Right lung (tissue), 10 donors: Measurements from ENCODE around the gene PRSS12. TPM values are rescaled to one million over a fixed set of nuclear protein-coding genes. Genes with fewer than 3 reads are reported as not detected.
"Not testable (repeated sequence)": the region's sequence is repeated elsewhere in the genome, so short reads cannot be mapped to it uniquely, and the experiment has no call there.

Experiments used
- DNase-seq, 2 donors: peaks; one replicate each; pipeline ENCODE4 v3.0.0-alpha.2; 2013
- long read RNA-seq, 8 donors: transcript quantifications; one replicate each; lab custom pipeline, GENCODE V29; 2026
- polyA plus RNA-seq, 5 donors: library from polyadenylated mRNA; unstranded; fragments of 120-200 nt; gene quantifications; one replicate each; pipeline versions ENCODE4 v1.2.1 to v1.2.3, GENCODE V29; 2013; ENCODE audit warnings: inconsistent platforms in 1 of 5, low replicate concordance in 1 of 5; ENCODE audit not compliant: insufficient read length in 5 of 5, insufficient read depth in 1 of 5

The PRSS12 gene, protein sequence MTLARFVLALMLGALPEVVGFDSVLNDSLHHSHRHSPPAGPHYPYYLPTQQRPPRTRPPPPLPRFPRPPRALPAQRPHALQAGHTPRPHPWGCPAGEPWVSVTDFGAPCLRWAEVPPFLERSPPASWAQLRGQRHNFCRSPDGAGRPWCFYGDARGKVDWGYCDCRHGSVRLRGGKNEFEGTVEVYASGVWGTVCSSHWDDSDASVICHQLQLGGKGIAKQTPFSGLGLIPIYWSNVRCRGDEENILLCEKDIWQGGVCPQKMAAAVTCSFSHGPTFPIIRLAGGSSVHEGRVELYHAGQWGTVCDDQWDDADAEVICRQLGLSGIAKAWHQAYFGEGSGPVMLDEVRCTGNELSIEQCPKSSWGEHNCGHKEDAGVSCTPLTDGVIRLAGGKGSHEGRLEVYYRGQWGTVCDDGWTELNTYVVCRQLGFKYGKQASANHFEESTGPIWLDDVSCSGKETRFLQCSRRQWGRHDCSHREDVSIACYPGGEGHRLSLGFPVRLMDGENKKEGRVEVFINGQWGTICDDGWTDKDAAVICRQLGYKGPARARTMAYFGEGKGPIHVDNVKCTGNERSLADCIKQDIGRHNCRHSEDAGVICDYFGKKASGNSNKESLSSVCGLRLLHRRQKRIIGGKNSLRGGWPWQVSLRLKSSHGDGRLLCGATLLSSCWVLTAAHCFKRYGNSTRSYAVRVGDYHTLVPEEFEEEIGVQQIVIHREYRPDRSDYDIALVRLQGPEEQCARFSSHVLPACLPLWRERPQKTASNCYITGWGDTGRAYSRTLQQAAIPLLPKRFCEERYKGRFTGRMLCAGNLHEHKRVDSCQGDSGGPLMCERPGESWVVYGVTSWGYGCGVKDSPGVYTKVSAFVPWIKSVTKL
- polyA plus RNA-seq = 10 to 100 TPM; 30.8 to 49.9 (median 47.4) TPM
- long read RNA-seq, donor 1, full-length matches to known transcripts = 5 of 5 reads
- long read RNA-seq, donor 1, partial matches to known transcripts = 0 of 5 reads
- long read RNA-seq, donor 1, other reads (novel, unspliced or antisense) = 0 of 5 reads
- long read RNA-seq, donor 2, full-length matches to known transcripts = 4 of 4 reads
- long read RNA-seq, donor 2, partial matches to known transcripts = 0 of 4 reads
- long read RNA-seq, donor 2, other reads (novel, unspliced or antisense) = 0 of 4 reads
- long read RNA-seq, donor 3, full-length matches to known transcripts = 2 of 2 reads
- long read RNA-seq, donor 3, partial matches to known transcripts = 0 of 2 reads
- long read RNA-seq, donor 3, other reads (novel, unspliced or antisense) = 0 of 2 reads
- long read RNA-seq, donor 4 = 0 reads
- long read RNA-seq, donor 5, full-length matches to known transcripts = 5 of 5 reads
- long read RNA-seq, donor 5, partial matches to known transcripts = 0 of 5 reads
- long read RNA-seq, donor 5, other reads (novel, unspliced or antisense) = 0 of 5 reads
- long read RNA-seq, donor 6, full-length matches to known transcripts = 4 of 4 reads
- long read RNA-seq, donor 6, partial matches to known transcripts = 0 of 4 reads
- long read RNA-seq, donor 6, other reads (novel, unspliced or antisense) = 0 of 4 reads
- long read RNA-seq, donor 7, full-length matches to known transcripts = 3 of 3 reads
- long read RNA-seq, donor 7, partial matches to known transcripts = 0 of 3 reads
- long read RNA-seq, donor 7, other reads (novel, unspliced or antisense) = 0 of 3 reads
- long read RNA-seq, donor 8, full-length matches to known transcripts = 1 of 1 reads
- long read RNA-seq, donor 8, partial matches to known transcripts = 0 of 1 reads
- long read RNA-seq, donor 8, other reads (novel, unspliced or antisense) = 0 of 1 reads

DNA sequence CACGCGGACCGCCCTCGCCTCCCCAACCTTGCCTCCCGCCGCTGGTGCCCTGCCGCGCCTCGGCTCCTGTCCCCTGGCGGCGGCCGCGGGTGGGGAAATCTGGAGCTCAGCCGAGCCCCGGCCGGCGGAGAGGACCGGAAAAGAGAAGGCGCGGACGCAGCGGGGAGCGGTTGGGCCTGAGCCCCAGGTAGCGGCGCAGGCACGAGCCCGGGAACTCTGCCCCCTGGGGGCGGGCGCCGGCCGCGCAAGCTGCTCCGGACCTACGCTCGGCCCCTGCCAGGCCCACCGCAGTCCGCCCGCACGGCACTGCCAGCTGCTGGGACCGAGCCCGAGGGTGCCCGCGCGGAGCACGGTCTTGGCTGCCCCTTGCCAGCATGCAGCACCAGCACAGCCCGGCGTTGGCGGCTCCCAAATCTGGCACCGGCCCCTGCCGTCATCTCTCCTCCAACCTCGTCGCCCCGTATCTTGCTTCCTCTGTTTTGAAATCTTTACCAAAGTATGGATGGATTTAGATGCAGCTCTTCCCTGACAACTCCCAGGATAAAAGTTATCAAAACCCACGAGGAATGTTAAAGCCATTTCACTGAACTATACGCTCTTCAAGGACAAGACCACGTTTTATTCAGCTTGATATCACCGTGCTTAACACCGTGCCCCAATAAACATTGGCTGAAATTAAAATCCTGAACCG is at the start of gene PRSS12:
Gene PRSS12, minus strand, starts transcription at position 161 of the 691 bp plus-strand sequence. CDS start 283 bp downstream, outside the sequence.
- peak; percentile 69 to 78 for DNase-seq

DNA sequence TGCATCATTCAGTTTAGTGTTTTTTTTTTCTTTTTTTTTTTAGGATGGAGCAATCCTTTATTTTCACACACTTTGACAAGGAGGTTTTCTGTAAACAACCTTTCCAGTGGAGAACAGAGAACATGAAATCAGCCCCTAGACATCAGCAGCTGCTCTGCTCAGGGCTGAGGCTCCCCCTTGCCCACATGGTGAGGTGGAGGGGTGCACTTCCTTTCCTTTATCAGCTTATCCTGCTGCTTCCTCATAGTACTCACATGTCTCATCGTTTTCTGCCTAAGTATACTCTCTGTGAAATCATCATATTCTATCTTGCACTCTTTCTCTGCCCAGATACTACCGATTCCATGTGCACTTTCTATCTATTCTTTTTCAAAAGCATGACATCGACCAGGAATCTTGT is 47.6 kb upstream of the PRSS12 start:
- no peak for DNase-seq

DNA sequence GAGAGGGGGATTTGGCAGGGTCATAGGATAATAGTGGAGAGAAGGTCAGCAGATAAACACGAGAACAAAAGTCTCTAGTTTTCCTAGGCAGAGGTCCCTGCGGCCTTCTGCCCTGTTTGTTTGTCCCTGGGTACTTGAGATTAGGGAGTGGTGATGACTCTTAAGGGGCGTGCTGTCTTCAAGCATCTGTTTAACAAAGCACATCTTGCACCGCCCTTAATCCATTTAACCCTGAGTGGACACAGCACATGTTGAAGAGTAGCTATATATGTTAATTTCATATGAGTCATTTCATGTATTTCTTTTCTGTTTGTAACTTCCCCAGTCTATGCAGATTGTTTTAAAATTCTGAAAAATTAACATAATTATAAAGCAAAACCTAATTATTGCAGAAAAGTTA is 47.1 kb upstream of the PRSS12 start:
- DNase-seq = not testable (repeated sequence)

DNA sequence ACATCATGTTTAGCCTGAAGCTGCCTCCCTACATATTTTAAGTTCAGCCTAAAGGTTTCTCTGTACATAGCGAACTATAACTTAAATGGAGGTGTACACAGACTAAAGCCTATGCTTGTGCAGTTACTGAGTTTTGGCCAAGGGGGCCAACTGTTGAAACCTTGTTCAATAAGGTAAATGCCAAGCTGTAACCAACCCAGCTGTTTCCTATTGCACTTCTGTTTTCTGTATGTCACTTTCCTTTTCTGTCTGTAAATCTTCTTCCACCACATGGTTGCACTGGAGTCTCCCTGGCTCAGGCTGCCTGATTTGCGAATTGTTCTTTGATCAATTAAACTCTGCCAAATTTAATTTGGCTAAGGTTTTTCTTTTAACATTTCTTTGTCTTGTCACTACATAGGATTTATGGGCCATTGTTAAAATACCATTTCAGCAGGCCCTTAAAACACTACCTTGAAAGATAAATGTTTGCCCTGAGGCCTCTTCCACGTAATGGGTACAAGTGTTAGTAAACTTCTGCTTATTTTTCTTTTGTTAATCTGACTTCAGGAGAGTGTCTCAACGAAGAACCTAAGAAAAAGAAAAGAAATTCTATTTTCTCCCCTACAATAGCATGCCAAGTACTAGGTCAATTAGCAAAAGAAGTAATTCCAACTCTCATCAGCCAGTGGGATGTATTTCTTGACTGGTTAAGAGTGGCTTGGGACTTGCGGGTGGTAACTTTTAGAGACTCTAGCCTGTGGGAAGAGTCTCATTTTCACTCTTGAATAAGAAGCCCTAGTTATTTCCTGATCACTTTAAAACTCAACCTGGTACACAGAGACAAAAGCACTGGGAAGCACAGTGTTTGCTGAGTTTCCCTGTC is 45.7 kb upstream of the PRSS12 start:
- no peak for DNase-seq

DNA sequence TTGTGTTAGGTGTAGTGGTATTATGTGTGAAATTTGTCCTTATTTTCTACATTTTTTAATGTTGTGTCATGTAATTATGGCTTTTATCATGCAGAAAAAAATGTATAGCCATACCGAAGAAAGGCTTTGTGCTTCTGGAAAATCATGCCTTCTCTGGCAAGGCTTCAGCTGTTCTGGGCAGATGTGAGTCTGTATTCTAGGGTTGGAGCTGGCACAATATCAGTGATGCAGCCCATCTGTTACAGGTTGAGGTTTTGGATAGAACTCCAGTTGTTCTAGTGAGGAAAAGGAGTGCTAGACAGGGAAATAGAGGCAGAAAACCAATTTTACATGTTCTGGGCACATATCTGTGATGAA is 44.8 kb upstream of the PRSS12 start:
- DNase-seq = no peak

DNA sequence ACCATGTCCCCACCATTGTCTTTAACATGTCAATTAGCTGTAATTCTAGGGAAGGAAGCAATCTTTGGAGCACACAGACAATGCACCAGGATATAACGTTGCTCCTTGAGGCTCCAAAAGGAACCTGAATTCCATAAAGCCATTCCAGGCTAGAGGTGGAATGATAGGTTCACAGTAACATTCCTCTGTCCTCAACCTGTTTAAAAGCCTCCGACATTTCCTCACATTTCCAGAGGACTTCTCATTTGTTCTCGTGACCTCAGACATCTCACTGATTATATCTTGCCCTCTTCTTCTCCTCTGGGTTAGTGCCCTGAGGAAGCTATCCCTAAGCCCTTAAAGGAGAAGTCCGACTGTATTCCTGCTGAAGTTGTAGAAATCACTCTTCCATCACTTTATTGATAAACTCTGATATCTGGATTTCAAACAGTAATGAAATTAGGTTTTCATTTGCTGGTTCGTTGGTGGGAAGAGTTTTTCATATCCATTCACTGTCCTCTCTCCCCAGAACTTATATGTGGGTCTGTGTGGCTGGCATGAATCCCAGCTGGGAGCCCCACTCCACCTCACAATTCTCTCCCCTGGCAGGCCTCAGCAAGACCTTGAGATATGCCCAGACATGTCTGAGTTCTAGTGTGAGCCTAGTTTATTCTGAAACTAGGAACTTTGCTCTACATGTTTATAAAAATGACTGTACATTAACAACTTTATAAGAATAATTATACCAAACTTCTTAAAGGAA is 44.2 kb upstream of the PRSS12 start:
- DNase-seq = no peak

DNA sequence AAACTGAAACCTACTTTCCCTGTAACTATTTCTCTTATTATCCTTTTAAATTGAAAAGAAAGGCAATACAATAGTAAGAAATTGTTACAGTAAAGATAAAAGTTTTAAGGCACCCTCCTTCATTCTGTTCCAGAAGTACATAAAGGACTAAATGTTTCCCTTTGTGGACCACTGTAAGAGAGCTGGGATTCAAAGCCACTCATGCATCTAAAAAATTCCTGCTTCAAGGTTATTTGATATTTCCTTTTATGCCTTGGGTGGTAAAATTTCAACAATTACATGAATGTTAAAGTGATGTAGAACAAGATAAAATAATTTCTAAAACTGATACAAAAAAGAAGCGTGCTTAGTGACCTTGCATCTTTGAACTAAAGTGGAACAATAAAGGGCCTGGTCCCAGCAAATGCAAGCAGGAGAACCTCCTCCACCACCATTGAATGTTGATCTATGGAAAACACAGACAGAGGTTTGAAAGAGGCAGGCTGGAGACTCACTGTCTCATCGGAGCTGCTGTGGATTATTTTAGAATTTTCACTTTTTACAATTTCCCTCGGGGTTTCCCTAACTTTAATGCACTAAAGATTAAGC is 42.3 kb upstream of the PRSS12 start:
- no peak for DNase-seq

DNA sequence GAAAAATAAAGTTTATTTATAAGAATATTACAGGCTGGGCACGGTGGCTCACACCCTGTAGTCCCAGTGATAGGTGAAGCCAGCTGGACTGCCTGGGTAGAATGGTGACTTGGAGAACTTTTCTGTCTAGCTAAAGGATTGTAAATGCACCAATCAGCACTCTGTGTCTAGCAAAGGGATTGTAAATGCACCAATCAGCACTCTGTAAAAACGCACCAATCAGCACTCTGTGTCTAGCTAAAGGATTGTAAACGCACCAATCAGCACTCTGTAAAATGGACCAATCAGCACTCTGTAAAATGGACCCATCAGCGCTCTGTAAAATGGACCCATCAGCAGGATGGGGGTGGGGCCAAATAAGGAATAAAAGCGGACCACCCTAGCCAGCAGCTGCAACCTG is 39.7 kb upstream of the PRSS12 start:
- DNase-seq = not testable (repeated sequence)

DNA sequence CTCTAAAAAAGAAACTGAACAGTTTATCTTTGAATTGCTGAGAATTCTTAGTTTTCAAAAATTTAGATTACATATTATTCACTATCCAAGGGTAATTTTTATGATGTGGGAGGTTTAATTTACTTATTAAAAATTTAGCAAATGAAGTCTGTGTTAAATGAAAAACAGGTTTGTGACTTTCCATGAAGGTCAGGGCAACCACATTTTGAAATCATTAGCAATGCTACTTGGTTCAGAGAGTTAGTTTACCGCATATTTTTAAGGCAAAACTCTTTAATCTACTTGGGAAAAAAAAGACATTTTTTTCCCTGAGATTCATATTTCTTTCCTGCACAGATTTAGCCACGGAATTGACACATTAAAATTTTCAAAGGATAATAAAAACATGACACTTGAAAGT is 37.3 kb upstream of the PRSS12 start:
- no peak for DNase-seq

DNA sequence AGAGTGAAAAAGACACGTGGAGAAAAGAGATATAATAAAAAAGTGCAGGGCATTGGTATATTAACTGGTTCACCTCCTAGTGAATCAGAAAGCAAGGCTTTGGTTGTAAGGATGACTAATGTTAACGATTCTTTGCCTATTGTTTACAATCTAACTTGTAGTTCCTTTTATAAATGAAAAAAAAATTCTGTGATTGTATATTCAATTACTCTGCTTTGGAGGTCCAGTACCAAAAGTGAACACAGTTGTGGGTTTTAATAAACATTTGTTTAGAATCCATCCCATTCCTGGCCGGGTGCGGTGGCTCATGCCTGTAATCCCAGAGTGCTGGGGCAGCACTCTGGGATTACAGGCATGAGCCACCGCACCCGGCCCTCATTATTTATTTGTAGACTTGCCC is 36.9 kb upstream of the PRSS12 start:
- no peak for DNase-seq

DNA sequence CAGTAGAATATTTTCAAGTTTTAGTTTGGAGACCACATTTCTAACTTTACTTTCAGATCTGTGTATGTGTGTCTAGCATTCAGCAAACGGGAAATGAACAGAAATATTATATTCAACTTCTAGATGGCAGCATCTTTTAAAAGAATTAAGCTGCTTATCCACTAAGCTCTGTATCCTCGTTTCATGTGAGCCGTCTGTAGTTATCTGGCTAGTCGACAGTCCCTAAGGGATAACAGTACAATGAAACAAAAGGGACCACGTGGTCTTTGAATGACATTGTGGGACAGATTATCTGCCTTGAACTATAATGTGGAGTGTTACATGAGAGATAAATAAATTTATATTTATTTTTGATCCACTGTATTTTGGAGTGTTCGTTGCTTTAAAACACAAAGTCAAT is 35.8 kb upstream of the PRSS12 start:
- DNase-seq = no peak

DNA sequence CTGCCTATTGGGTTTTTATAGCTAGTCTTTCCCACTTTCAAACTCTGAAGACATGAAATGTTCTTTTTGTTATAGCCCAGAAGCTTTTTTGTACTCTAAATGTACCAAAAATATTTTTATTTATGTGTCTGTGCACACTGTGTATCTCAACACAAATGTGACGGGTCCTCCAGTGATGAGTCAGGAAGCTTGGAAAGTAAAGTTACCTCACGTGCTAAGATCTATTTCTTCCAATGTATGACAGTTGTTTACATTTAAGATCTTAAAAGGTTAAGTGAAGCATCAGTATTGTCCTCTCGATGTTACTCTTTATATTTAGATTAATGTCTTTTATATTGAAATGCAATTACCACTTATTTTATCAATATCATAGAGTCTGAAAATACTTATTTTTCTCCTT is 29.1 kb upstream of the PRSS12 start:
- no peak for DNase-seq

DNA sequence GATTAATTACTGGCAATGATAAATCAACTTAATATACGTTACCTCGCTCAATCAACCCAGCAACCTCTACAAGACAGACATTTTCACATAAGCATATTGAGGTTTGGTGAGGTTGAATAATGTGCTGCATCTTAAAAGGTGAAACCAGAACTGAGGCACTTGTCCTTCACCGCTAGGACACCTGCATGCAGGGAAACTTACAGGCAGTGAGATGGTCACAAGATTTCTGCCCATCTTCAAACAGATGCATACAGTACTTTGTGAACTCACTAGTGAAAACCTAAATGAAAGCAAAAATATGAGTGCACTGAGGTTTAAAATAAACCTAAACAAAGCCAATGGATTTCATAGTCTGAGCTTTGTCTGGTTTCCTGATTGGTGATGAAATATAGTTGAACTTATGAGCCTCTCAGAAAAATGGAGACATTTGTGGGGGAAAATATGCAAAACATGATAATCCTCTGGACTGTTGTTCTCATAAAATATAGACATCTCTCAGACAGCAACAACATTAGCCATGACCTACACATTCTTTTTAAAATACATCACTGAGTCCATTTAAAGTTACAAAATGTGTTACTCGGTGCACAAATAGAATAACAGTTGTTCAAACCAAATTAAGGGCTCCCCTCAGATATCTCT is 20.9 kb upstream of the PRSS12 start:
- DNase-seq = no peak

DNA sequence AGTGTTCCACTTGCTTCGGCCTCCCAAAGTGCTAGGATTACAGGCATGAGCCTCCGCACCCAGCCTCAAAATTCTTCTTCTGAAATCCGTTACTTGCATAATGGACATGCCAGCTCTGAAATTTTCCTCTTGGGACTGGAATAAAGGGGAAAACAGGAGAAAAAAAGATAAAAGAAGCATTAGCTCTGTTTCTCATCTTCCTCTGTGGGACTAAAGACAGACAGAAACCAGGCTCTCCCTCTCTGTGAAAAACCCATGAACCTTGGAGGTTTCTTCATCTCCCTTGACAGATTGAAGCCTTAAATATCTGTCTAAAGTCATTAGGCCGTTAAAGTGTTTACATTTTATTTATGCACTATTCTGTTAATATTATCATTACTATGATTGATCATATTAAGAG is 19.4 kb upstream of the PRSS12 start:
- DNase-seq = no peak

DNA sequence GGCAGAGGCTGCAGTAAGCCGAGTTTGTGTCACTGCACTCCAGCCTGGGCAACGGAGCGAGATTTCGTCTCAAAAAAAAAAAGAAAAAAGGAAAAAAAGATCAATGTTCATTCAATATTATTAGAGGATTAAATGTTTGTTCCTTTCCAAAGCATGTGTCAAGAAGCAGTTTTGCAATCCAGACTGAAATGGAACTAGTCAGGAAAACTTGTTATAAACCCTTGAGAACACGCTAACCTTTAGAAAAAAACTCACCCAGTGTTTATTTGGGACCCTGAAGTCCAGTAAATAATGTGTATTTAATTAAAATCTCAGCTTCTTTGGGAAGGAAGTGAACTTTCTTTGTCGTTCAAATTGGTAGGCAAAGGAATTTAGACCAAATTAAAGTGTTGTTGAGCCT is 16.4 kb upstream of the PRSS12 start:
- no peak for DNase-seq

DNA sequence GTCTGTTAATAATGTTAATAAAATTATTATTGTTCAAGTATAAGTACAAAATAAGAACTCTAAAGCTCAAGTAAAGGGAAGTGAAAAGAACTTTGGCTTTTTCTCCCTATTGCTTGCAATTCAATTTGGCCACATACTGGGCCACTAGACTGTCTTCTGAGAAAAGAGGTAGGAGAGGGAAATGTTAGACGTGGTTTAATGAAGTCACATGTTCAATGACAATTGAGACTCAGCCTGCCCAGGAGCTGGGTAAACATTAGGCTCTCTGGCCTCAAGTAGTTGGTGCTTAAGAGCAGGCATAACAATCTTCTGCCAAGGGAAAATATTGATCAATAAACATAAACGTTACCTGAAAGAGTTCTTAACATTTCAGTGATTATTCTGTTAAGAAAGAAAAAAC is 15.1 kb upstream of the PRSS12 start:
- DNase-seq = no peak

DNA sequence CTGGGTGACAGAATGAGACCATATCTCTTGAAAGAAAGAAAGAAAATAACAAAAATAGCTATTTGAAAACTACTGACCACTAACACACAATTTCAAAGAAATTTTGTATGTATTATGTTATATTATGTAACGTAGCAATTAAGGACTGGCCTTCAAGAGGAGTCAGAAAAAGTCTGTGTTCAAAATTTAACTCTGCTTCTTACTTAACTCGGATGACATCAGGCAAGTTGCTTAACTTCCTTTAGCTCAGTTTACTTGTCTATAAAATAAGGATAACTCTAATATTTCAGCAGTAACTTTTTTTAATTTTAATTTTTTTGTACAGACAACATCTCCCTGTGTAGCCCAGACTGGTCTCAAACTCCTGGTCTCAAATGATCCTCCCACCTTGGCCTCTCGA is 14.6 kb upstream of the PRSS12 start:
- DNase-seq = no peak

DNA sequence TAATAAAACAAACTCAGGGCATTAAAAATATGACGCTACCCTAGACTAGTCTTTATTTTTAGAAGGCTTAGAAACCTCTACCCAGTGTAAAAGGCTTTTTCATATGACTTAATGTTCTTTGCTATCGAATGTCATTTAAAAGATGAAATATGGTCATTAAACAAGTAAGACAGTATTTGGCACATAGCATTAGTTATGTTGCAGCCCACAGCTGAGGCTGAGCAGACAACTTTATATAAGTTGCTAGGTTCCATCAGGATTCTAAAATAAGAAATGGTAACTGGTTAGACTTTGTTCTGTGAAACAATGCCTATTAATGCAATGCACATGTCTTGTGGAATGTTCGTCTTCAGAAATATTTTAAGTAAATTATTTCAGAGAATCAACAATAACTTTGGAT is 10.4 kb upstream of the PRSS12 start:
- no peak for DNase-seq
